Measurements from ENCODE around the gene POLN.

The POLN gene

GRCh38 chr4:2074588-2074987 lies 167.3 kb downstream of the POLN start:
- no peaks in the 10 kb centered on the region for H3K4me1 ChIP-seq (ENCODE audit: insufficient read depth, low read length, severe bottlenecking)
- H3K9me2 ChIP-seq (ENCODE audit: low read depth, low read length) = no peaks in the 10 kb centered on the region
- no peaks in the 10 kb centered on the region for H4K20me1 ChIP-seq (ENCODE audit: insufficient read depth, low read length)
- TF ChIP-seq CTCF (IDR thresholded peaks at IDR 0.05; ENCODE audit: low read length) = no peak
- no peak for TF ChIP-seq EZH2 (IDR thresholded peaks at IDR 0.05; ENCODE audit: borderline replicate concordance, low read length)
- no peak overlapping the region for H3K4me2 ChIP-seq (ENCODE audit: low read length)
- no peak overlapping the region for H3K9ac ChIP-seq (ENCODE audit: low read length)
- H3K36me3 ChIP-seq (ENCODE audit: insufficient read depth, low read length) = no peaks in the 10 kb centered on the region
- no peaks in the 10 kb centered on the region for H3K79me2 ChIP-seq (ENCODE audit: insufficient read depth, low read length)
- no peak overlapping the region for H2AFZ ChIP-seq (ENCODE audit: low read length)
- H3K27me3 ChIP-seq (ENCODE audit: insufficient read depth, low read length) = no peaks in the 10 kb centered on the region
- H3K4me3 ChIP-seq (ENCODE audit: low read depth, low read length, poor library complexity, severe bottlenecking) = no peak overlapping the region
- H3K9me3 ChIP-seq (ENCODE audit: low read length) = no peaks in the 10 kb centered on the region
- no peaks in the 10 kb centered on the region for H3F3A ChIP-seq (ENCODE audit: insufficient read depth, low read length)
- no peak overlapping the region for H3K27ac ChIP-seq (ENCODE audit: low read depth, low read length, poor library complexity, severe bottlenecking)

- no peaks in the 10 kb centered on the region for H3F3A ChIP-seq (ENCODE audit: insufficient read depth, low read length)
- no peaks in the 10 kb centered on the region for H3K9me3 ChIP-seq (ENCODE audit: low read length)
- H4K20me1 ChIP-seq (ENCODE audit: insufficient read depth, low read length) = no peaks in the 10 kb centered on the region
- H3K36me3 ChIP-seq (ENCODE audit: insufficient read depth, low read length) = no peaks in the 10 kb centered on the region
- no peak overlapping the region for H3K27ac ChIP-seq (ENCODE audit: low read depth, low read length, poor library complexity, severe bottlenecking)
- H3K4me1 ChIP-seq (ENCODE audit: insufficient read depth, low read length, severe bottlenecking) = no peaks in the 10 kb centered on the region
- no peaks in the 10 kb centered on the region for H3K79me2 ChIP-seq (ENCODE audit: insufficient read depth, low read length)
- no peak overlapping the region for H3K4me3 ChIP-seq (ENCODE audit: low read depth, low read length, poor library complexity, severe bottlenecking)
- H3K4me2 ChIP-seq (ENCODE audit: low read length) = no peak overlapping the region
- H2AFZ ChIP-seq (ENCODE audit: low read length) = no peak overlapping the region
- H3K27me3 ChIP-seq (ENCODE audit: insufficient read depth, low read length) = no peaks in the 10 kb centered on the region
- TF ChIP-seq EZH2 (IDR thresholded peaks at IDR 0.05; ENCODE audit: borderline replicate concordance, low read length) (no peak), CTCF (IDR thresholded peaks at IDR 0.05; ENCODE audit: low read length) (no peak)
- no peaks in the 10 kb centered on the region for H3K9me2 ChIP-seq (ENCODE audit: low read depth, low read length)
- no peak overlapping the region for H3K9ac ChIP-seq (ENCODE audit: low read length)
Observed at GRCh38 chr4:2073808-2074481, 168.0 kb downstream of the POLN start.

- Histone ChIP-seq H4K20me1 (ENCODE audit: insufficient read depth, low read length) (no peaks in the 10 kb centered on the region), H3K4me1 (ENCODE audit: insufficient read depth, low read length, severe bottlenecking) (no peaks in the 10 kb centered on the region), H3K4me3 (ENCODE audit: low read depth, low read length, poor library complexity, severe bottlenecking) (no peak overlapping the region), H3K79me2 (ENCODE audit: insufficient read depth, low read length) (no peaks in the 10 kb centered on the region), H3F3A (ENCODE audit: insufficient read depth, low read length) (no peaks in the 10 kb centered on the region), H3K4me2 (ENCODE audit: low read length) (no peak overlapping the region), H3K36me3 (ENCODE audit: insufficient read depth, low read length) (no peaks in the 10 kb centered on the region), H3K27me3 (ENCODE audit: insufficient read depth, low read length) (no peaks in the 10 kb centered on the region), H3K9me2 (ENCODE audit: low read depth, low read length) (no peaks in the 10 kb centered on the region), H3K27ac (ENCODE audit: low read depth, low read length, poor library complexity, severe bottlenecking) (no peak overlapping the region), H2AFZ (ENCODE audit: low read length) (no peak overlapping the region), H3K9ac (ENCODE audit: low read length) (no peak overlapping the region), H3K9me3 (ENCODE audit: low read length) (no peaks in the 10 kb centered on the region)
- TF ChIP-seq EZH2 (IDR thresholded peaks at IDR 0.05; ENCODE audit: borderline replicate concordance, low read length) (no peak), CTCF (IDR thresholded peaks at IDR 0.05; ENCODE audit: low read length) (no peak)
Observed at GRCh38 chr4:2072971-2073807, 168.7 kb downstream of the POLN start.
